ENCODE data around the gene XPR1.

The XPR1 gene

GRCh38 chr1:180888870-180889269, 257.0 kb downstream of the XPR1 start:
- Histone ChIP-seq H2AFZ (ENCODE audit: low read length) (no peak overlapping the region), H3K9me2 (replicated peaks; ENCODE audit: low read depth, low read length) (no peaks in the 10 kb centered on the region), H3K9me3 (ENCODE audit: insufficient read depth, low read depth, low read length) (no peaks in the 10 kb centered on the region), H3K36me3 (ENCODE audit: insufficient read depth, low read length) (no peaks in the 10 kb centered on the region; the same call in 1 of the 2 replicates), H3F3A (ENCODE audit: low read depth) (no peaks in the 10 kb centered on the region), H3K9ac (ENCODE audit: low read depth, low read length, poor library complexity, severe bottlenecking) (no peak overlapping the region), H3K27me3 (ENCODE audit: insufficient read depth, low read length, poor library complexity, severe bottlenecking) (no peaks in the 10 kb centered on the region), H3K4me3 (ENCODE audit: low read length, poor library complexity, severe bottlenecking) (no peak overlapping the region), H3K4me2 (ENCODE audit: low read depth, low read length, poor library complexity, severe bottlenecking) (no peak overlapping the region), H3K4me1 (ENCODE audit: insufficient read depth, low read length, poor library complexity, severe bottlenecking) (no peaks in the 10 kb centered on the region), H3K79me2 (ENCODE audit: insufficient read depth, low read length) (no peaks in the 10 kb centered on the region), H4K20me1 (ENCODE audit: insufficient read depth, low read length, poor library complexity, severe bottlenecking) (no peaks in the 10 kb centered on the region)
- no peak for TF ChIP-seq EZH2phosphoT487 (IDR thresholded peaks at IDR 0.05; ENCODE audit: borderline replicate concordance)
- TF ChIP-seq CTCF (conservative IDR thresholded peaks at IDR 0.05; ENCODE audit: low read length): no peak

DNA sequence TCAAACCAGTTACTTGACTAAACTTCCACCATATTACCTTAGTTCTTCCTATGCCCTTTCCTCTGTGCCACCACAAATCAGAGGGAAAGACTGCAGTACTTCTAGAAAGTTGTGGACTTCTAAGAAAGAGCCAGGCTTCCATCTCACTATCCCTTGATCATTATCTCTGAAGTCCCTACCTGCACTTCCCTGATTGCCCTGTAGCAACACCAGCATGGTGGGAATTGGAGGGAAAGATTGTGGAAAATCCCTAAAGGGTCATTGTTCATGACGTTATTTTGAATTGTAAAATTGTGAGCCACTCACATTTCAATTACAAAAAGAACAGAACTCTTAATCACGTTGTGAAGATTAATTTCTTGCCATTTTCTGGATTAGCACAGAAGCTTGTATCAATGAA, 257.5 kb downstream of the XPR1 start:
- TF ChIP-seq CTCF (conservative IDR thresholded peaks at IDR 0.05; ENCODE audit: low read length): no peak
- TF ChIP-seq EZH2phosphoT487 (IDR thresholded peaks at IDR 0.05; ENCODE audit: borderline replicate concordance): no peak
- no peak overlapping the region for H3K9ac ChIP-seq (ENCODE audit: low read depth, low read length, poor library complexity, severe bottlenecking)
- H4K20me1 ChIP-seq (ENCODE audit: insufficient read depth, low read length, poor library complexity, severe bottlenecking): no peaks in the 10 kb centered on the region
- no peaks in the 10 kb centered on the region for H3K4me1 ChIP-seq (ENCODE audit: insufficient read depth, low read length, poor library complexity, severe bottlenecking)
- no peaks in the 10 kb centered on the region for H3F3A ChIP-seq (ENCODE audit: low read depth)
- H3K4me2 ChIP-seq (ENCODE audit: low read depth, low read length, poor library complexity, severe bottlenecking): no peak overlapping the region
- no peaks in the 10 kb centered on the region for H3K79me2 ChIP-seq (ENCODE audit: insufficient read depth, low read length)
- no peak overlapping the region for H2AFZ ChIP-seq (ENCODE audit: low read length)
- H3K27me3 ChIP-seq (ENCODE audit: insufficient read depth, low read length, poor library complexity, severe bottlenecking): no peaks in the 10 kb centered on the region
- no peaks in the 10 kb centered on the region; the same call in 1 of the 2 replicates for H3K36me3 ChIP-seq (ENCODE audit: insufficient read depth, low read length)
- H3K9me3 ChIP-seq (ENCODE audit: insufficient read depth, low read depth, low read length): no peaks in the 10 kb centered on the region
- H3K4me3 ChIP-seq (ENCODE audit: low read length, poor library complexity, severe bottlenecking): no peak overlapping the region
- H3K9me2 ChIP-seq (replicated peaks; ENCODE audit: low read depth, low read length): no peaks in the 10 kb centered on the region

- no peaks in the 10 kb centered on the region for H3K9me3 ChIP-seq (ENCODE audit: insufficient read depth, low read depth, low read length)
- no peaks in the 10 kb centered on the region for H3K36me3 ChIP-seq (ENCODE audit: insufficient read depth, low read length)
- H3F3A ChIP-seq (ENCODE audit: low read depth): no peaks in the 10 kb centered on the region
- H3K9ac ChIP-seq (ENCODE audit: low read depth, low read length, poor library complexity, severe bottlenecking): no peak overlapping the region
- no peaks in the 10 kb centered on the region for H3K9me2 ChIP-seq (replicated peaks; ENCODE audit: low read depth, low read length)
- H3K79me2 ChIP-seq (ENCODE audit: insufficient read depth, low read length): no peaks in the 10 kb centered on the region
- no peak overlapping the region for H3K4me3 ChIP-seq (ENCODE audit: low read length, poor library complexity, severe bottlenecking)
- no peak overlapping the region for H3K4me2 ChIP-seq (ENCODE audit: low read depth, low read length, poor library complexity, severe bottlenecking)
- no peaks in the 10 kb centered on the region for H4K20me1 ChIP-seq (ENCODE audit: insufficient read depth, low read length, poor library complexity, severe bottlenecking)
- TF ChIP-seq EZH2phosphoT487 (IDR thresholded peaks at IDR 0.05; ENCODE audit: borderline replicate concordance): no peak
- TF ChIP-seq CTCF (conservative IDR thresholded peaks at IDR 0.05; ENCODE audit: low read length): no peak
- no peaks in the 10 kb centered on the region for H3K4me1 ChIP-seq (ENCODE audit: insufficient read depth, low read length, poor library complexity, severe bottlenecking)
- H2AFZ ChIP-seq (ENCODE audit: low read length): no peak overlapping the region
- no peaks in the 10 kb centered on the region for H3K27me3 ChIP-seq (ENCODE audit: insufficient read depth, low read length, poor library complexity, severe bottlenecking)
Measured at GRCh38 chr1:180892272-180892671, 260.4 kb downstream of the XPR1 start.

Data from Loucy (cell line).